Tibial nerve (tissue), 4 donors: ENCODE results near the gene TRIM21. TPM values are rescaled to one million over a fixed set of nuclear protein-coding genes. Genes with fewer than 3 reads are reported as not detected.

Experiments used
- DNase-seq, 2 donors: peaks; one replicate each; pipeline ENCODE4 v3.0.0-alpha.2; 2019; ENCODE audit warnings: low spot score in 2 of 2
- H3K27ac ChIP-seq, 4 donors: fragments of 200-600 bp; sonication (generic) in 3 of 4; one replicate each; pipeline ENCODE4 v1.5.1; 2017 to 2019; ENCODE audit warnings: mild to moderate bottlenecking in 1 of 4
- H3K27me3 ChIP-seq, 2 donors: fragments of 200-600 bp; sonication (generic) in 1 of 2; one replicate each; pipeline versions ENCODE4 v1.5.1 to v1.6.0; 2017 to 2019
- H3K36me3 ChIP-seq, 3 donors: fragments of 200-600 bp; sonication (generic); one replicate each; pipeline ENCODE4 v1.5.1; 2018 to 2019
- H3K4me1 ChIP-seq, 4 donors: fragments of 200-600 bp; sonication (generic) in 3 of 4; one replicate each; pipeline ENCODE4 v1.5.1; 2017 to 2019
- H3K4me3 ChIP-seq, 4 donors: fragments of 200-600 bp; sonication (generic) in 3 of 4; one replicate each; pipeline ENCODE4 v1.5.1; 2017 to 2019; ENCODE audit warnings: mild to moderate bottlenecking in 1 of 4, moderate library complexity in 1 of 4
- H3K9me3 ChIP-seq, 4 donors: fragments of 200-600 bp; sonication (generic) in 3 of 4; one replicate each; pipeline ENCODE4 v1.5.1; 2017 to 2019
- EP300 ChIP-seq, 2 donors: sonication (generic); formaldehyde crosslinking; IDR thresholded peaks; one replicate each; pipeline ENCODE4 v1.6.1; 2017; ENCODE audit warnings: antibody characterized with exemption in 2 of 2, mild to moderate bottlenecking in 1 of 2
- POLR2A ChIP-seq, 2 donors: fragments of 450-650 bp; IDR thresholded peaks; one replicate each; pipeline ENCODE4 v1.6.1; 2017; ENCODE audit warnings: antibody characterized with exemption in 2 of 2, mild to moderate bottlenecking in 2 of 2, moderate library complexity in 2 of 2
- WGBS, 2 donors: methylation state at CpG; one replicate each; pipeline ENCODE4 v1.1.5; 2018; 5-methylcytosine and 5-hydroxymethylcytosine counted together
- total RNA-seq, 4 donors: library from RNA; depleted of rRNA; stranded (reverse); fragments of >200 nt; gene quantifications; one replicate each; pipeline ENCODE4 v1.1.0, GENCODE V29; 2016
- TF ChIP-seq, protein P1 (sequence below), 5 experiments: fragments of 200-600 bp in 3 of 5; fragments of 450-650 bp in 2 of 5; sonication (generic) in 3 of 5; IDR thresholded peaks; one replicate each; pipeline ENCODE4 v1.5.1; 2016 to 2019; ENCODE audit warnings: antibody characterized with exemption in 5 of 5, mild to moderate bottlenecking in 3 of 5, moderate library complexity in 2 of 5

The TRIM21 gene
- total RNA-seq = 10 to 100 TPM; 11.1 to 18.6 (median 13.5) TPM

GRCh38 chr11:4393209-4393857, at the start of gene TRIM21:
Gene TRIM21, minus strand, starts transcription at chr11:4393702. Its CDS starts 3,293 bp downstream, at chr11:4390409.
- peak; percentile 66 to 86 for DNase-seq
- WGBS, 2 donors = 0 to 1% methylated on average over 13 of the region's 13 CpGs
- no peaks in the 10 kb centered on the region for H3K27me3 ChIP-seq
- H3K4me3 ChIP-seq = peak within 1 kb of the TSS; percentile 66 to 91 (median 78)
- peak within 1 kb of the TSS; percentile 45 to 92 (median 88) for H3K27ac ChIP-seq
- H3K36me3 ChIP-seq = peaks cover 0 to 25% (median 9%) of the 10 kb centered on the region in 3 donors
- TF ChIP-seq POLR2A (IDR thresholded peaks at IDR 0.05) (peak in 1 of 2 donors; percentile 59), EP300 (IDR thresholded peaks at IDR 0.05) (peak in 1 of 2 donors; percentile 68)
- TF ChIP-seq, protein P1, sequence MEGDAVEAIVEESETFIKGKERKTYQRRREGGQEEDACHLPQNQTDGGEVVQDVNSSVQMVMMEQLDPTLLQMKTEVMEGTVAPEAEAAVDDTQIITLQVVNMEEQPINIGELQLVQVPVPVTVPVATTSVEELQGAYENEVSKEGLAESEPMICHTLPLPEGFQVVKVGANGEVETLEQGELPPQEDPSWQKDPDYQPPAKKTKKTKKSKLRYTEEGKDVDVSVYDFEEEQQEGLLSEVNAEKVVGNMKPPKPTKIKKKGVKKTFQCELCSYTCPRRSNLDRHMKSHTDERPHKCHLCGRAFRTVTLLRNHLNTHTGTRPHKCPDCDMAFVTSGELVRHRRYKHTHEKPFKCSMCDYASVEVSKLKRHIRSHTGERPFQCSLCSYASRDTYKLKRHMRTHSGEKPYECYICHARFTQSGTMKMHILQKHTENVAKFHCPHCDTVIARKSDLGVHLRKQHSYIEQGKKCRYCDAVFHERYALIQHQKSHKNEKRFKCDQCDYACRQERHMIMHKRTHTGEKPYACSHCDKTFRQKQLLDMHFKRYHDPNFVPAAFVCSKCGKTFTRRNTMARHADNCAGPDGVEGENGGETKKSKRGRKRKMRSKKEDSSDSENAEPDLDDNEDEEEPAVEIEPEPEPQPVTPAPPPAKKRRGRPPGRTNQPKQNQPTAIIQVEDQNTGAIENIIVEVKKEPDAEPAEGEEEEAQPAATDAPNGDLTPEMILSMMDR (IDR thresholded peaks at IDR 0.05) = no peak
- H3K9me3 ChIP-seq = peaks cover 0 to 1% (median 0%) of the 10 kb centered on the region in 4 donors
- peaks cover 0 to 21% (median 0%) of the 10 kb centered on the region in 4 donors for H3K4me1 ChIP-seq

DNA sequence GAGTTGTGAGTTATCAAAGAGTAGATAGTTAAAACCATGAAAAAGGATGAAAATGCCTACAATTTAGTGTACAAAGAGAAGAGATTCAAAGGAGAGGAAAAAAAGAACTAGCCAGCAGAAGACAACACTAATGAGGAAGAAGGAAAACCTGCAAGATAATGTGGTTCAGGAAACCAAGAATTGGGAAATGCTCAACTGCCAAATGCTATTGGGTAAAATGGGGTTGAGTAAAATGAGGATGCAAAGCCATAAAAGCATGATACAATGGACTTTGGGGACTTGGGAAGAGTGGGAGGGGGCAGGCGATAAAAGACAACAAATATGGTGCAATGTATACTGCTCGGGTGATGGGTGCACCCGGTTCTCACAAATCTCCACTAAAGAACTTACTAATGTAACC, 48.0 kb upstream of the TRIM21 start:
- peaks cover 0 to 7% (median 0%) of the 10 kb centered on the region in 4 donors for H3K9me3 ChIP-seq
- no peaks in the 10 kb centered on the region for H3K27me3 ChIP-seq
- no peak overlapping the region for H3K4me3 ChIP-seq
- H3K36me3 ChIP-seq = no peaks in the 10 kb centered on the region
- no peak overlapping the region for H3K27ac ChIP-seq
- H3K4me1 ChIP-seq = no peaks in the 10 kb centered on the region
- TF ChIP-seq EP300 (IDR thresholded peaks at IDR 0.05) = no peak
- TF ChIP-seq POLR2A (IDR thresholded peaks at IDR 0.05) = no peak
- TF ChIP-seq, protein P1 (IDR thresholded peaks at IDR 0.05) = no peak
- DNase-seq = no peak
- WGBS, 2 donors = 89 to 94% methylated on average over 3 of the region's 3 CpGs

DNA sequence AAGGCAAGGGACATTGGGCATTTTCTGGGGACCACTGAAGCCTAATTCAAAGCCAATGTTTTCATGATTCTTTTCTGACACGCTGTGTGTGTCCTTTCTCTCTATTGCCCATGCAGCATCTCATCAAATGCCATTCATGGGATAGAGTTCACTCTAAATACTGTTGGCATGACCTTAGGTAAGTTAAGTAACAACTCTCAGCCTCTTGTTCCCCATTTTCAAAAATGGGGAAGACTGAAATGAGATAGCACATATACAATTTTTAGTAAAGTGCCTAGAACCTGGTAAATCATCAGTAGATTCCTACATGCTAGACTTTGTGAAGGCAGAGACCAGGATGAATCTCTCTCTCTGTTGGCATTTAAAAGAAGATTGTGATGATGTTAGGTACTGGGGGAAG, 42.9 kb upstream of the TRIM21 start:
- no peak overlapping the region for H3K27ac ChIP-seq
- H3K9me3 ChIP-seq = peaks cover 0 to 7% (median 0%) of the 10 kb centered on the region in 4 donors
- H3K4me3 ChIP-seq = no peak overlapping the region
- no peaks in the 10 kb centered on the region for H3K4me1 ChIP-seq
- DNase-seq = no peak
- H3K36me3 ChIP-seq = no peaks in the 10 kb centered on the region
- 73 to 80% methylated on average over 1 of the region's 1 CpG for WGBS, 2 donors
- no peak for TF ChIP-seq POLR2A (IDR thresholded peaks at IDR 0.05)
- TF ChIP-seq, protein P1 (IDR thresholded peaks at IDR 0.05) = no peak
- TF ChIP-seq EP300 (IDR thresholded peaks at IDR 0.05) = no peak
- no peaks in the 10 kb centered on the region for H3K27me3 ChIP-seq

- no peaks in the 10 kb centered on the region for H3K9me3 ChIP-seq
- no peaks in the 10 kb centered on the region for H3K36me3 ChIP-seq
- no peak for DNase-seq
- H3K4me1 ChIP-seq = no peaks in the 10 kb centered on the region
- WGBS, 2 donors = 63 to 72% methylated on average over 2 of the region's 2 CpGs
- H3K27ac ChIP-seq = no peak overlapping the region
- H3K4me3 ChIP-seq = no peak overlapping the region
- TF ChIP-seq, protein P1 (IDR thresholded peaks at IDR 0.05) = no peak
- no peak for TF ChIP-seq POLR2A (IDR thresholded peaks at IDR 0.05)
- TF ChIP-seq EP300 (IDR thresholded peaks at IDR 0.05) = no peak
- no peaks in the 10 kb centered on the region for H3K27me3 ChIP-seq
These were observed 40.4 kb upstream of the TRIM21 start for GRCh38 chr11:4433856-4434255.

GRCh38 chr11:4430051-4430450, 36.5 kb upstream of the TRIM21 start:
- Histone ChIP-seq H3K27ac (no peak overlapping the region), H3K27me3 (no peaks in the 10 kb centered on the region), H3K9me3 (no peaks in the 10 kb centered on the region), H3K36me3 (no peaks in the 10 kb centered on the region), H3K4me1 (no peaks in the 10 kb centered on the region), H3K4me3 (no peak overlapping the region)
- TF ChIP-seq EP300 (IDR thresholded peaks at IDR 0.05) (no peak), POLR2A (IDR thresholded peaks at IDR 0.05) (no peak)
- TF ChIP-seq, protein P1 (IDR thresholded peaks at IDR 0.05) = no peak
- WGBS, 2 donors = 73 to 76% methylated on average over 4 of the region's 4 CpGs
- no peak for DNase-seq
